ENCODE data around the gene GJB3.
A peak's percentile ranks its signal among the peaks of the same experiment; 100 is the strongest.
"Not testable (repeated sequence)": the region's sequence is repeated elsewhere in the genome, so short reads cannot be mapped to it uniquely, and the experiment has no call there.

GJB3 gene

GRCh38 chr1:34781071-34781843 is at the start of gene GJB3:
GJB3 (plus strand) TSS chr1:34781214; CDS start chr1:34784763, 3,549 bp downstream.
- DNase-seq = no peak

DNA sequence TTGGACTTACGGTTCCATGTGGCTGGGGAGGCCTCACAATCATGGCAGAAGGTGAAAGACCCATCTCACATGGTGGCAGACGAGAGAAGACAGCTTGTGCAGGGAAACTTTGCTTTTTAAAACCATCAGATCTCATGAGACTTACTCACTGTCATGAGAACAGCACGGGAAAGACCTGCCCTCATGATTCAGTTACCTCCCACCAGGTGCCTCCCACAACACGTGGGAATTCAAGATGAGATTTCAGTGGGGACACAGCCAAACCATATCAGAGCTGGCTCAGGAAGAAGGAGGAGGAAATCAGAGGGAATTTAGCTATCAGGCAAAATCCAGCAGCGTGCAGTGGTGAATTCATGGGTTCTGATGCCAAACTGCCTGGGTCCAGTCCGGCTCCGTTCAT is 48.2 kb upstream of the GJB3 start:
- DNase-seq = not testable (repeated sequence)

DNA sequence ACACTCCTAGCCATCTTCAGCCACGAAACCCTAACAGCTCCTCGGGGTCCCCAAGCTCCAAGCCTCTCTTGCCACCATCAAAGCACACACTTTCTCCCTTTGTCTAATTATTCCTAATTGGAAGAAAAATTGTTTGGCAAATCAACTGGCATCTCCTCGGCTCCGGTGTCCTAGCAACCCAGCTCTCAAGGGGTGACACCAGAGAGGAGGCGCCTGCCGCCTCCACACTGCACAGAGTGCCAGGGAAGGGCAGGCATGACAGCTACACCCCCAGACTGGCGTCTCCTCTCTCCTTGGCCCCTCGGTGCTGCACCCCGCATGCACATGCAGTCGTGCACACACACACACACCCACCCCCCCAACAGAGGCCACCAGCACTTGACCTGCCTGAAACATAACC is 44.3 kb upstream of the GJB3 start:
- DNase-seq = no peak

DNA sequence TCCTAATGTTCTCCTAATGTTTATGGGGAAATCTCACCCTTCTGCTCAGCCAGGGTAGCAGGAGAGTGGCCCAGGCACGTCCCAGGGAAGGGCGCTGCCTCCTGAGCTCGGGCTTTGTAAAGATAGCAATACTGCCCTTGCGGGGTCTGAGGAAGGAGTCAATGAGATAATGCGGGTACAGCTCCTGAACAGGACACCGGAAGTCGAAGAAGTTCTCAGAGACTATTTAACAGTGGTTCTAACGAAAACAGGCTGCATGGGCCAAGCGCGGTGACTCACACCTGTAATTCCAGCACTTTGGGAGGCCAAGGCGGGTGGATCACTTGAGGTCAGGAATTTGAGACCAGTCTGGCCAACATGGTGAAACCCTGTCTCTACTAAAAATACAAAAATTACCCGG is 43.8 kb upstream of the GJB3 start:
- not testable (repeated sequence) for DNase-seq

- no peak for DNase-seq
These were observed 41.4 kb upstream of the GJB3 start for GRCh38 chr1:34739613-34740012.

GRCh38 chr1:34740161-34740868 is 40.7 kb upstream of the GJB3 start:
- no peak for DNase-seq

- peak; percentile 61 to 76 (median 68) for DNase-seq
These were observed 38.2 kb upstream of the GJB3 start for GRCh38 chr1:34742667-34743270.

DNA sequence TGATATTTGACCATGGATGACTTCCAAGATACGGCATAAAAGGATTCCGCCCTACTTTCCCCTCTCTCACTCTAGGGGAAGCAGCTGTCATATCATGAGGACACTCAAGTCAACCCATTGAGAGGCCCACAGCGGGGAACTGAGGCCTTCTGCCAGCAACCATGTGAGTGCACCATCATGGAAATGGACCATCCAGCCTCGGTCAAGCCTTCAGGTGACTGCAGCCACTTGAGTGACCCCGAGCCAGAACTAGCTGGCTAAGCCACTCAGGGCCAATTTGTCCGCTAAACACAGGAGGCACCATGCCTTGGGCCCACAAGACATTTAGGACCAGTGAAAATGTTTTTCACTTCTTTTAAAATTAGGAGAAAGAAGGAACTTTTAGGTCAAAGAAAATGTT is 37.2 kb upstream of the GJB3 start:
- DNase-seq = no peak

DNA sequence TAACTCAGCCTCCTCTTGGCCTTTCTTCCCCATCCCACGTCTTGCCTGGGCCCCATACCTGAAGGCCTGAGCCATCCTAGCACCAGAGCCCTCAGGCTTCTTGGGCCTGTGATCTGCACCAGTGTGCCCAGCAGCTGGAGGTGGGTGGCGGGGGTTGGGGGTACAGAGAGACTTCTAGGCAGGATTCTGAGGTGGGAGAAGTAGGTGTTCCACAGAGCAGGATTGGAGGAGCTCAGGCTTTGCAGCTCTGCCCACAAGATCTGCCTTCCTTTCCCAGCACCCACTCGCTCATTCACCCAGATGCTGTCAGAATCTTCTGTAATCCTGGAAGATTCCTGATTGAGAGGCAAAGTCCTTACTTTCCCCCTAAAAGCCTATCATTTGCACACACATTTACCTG is 36.2 kb upstream of the GJB3 start:
- no peak for DNase-seq

DNA sequence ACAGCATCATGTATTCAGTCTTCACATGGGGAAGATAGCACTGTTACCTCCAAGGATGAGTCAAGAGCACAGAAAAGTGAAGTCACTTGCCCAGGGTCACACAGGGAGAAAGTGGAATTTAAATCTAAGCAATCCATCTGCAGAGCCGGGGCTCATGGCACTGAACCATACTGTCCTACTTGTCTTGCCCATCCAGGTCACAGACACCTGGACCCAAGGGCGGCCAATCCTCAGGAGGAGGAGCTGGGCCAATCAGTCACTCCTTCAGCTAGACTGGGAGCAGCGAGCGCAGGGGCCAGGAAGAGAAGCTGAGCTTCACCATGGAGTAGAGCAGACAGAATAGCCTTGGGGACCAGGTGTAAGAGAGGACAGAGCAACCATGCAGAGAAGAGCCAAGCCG is 35.3 kb upstream of the GJB3 start:
- no peak for DNase-seq

DNA sequence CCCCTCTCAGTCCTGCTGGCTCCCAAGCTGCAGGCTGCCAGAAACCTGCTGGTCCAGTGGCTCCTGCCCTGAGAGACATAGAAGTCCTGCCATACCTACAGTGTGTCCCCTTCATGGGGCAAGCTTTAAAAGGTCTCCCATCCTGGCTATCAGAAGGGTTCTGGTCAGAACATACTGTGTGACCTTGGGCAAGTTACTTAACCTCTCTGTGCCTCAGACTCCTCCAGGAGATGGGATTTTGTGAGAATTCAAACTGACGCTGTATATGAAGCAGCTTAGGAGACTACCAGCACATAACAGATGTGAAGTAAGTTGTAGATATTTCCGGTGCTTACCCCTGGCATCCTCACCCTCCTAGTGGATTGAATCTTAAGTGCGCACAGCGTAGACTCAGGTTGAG is 34.9 kb upstream of the GJB3 start:
- no peak for DNase-seq

DNA sequence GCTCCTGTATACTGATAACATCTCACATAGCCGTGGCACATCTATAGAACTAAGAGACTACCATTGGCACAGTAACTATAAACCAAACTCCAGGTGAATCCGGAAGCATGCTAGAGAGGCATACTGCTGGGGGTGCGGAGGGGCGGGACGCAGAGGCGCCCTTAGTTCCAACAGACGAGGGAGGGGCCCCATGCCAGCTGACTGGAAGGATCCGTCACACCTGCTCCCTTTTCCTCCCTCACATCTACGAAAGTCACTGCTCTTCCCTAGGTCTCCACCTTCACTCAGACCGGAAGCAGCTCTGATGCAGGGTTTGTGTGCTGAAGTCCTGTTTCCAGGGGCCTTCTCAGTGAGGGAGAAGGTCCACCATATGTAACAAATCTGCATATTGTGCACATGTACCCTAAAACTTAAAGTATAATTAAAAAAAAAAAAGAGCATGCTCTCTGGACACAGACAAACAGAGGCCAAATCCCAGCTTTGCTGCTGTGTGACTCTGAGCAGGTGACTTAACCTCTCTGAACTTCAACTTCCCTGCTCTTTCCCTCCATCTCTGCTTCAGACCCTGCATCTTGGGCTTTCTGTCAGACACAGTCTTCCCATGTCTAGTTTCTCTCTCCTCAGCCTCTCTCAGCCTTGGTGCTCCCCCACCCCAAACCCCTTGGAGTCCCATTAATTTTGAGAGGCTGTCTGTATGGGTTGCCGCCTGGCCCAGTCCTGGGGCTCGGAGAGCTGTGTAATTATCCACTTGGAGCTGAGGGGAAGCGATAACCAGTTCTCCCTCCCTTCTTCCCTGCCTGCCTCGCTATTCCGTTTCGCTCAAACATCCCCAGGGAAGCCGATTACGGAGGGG is 34.0 kb upstream of the GJB3 start:
- DNase-seq = no peak

- no peak for DNase-seq
These were observed 33.4 kb upstream of the GJB3 start for GRCh38 chr1:34747638-34747941.

DNA sequence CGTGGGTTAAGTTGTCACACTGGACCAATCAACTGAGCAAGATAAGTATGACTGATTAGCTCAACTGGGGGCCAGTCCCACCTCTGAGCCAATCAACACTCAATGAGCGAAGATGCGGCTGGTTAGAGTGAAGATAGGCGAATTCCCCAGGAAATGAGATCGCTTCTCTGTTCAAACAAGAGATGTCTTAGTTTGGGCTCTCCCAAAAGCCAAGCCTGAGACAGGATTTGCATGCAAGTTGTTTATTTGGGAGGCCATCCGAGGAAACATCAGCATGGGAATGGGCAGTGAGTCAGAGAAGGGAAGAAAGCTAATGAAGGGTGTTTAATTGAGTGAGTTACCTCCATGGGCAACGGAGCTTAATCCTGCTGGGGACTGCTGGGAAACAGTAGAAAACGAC is 31.0 kb upstream of the GJB3 start:
- no peak for DNase-seq

DNA sequence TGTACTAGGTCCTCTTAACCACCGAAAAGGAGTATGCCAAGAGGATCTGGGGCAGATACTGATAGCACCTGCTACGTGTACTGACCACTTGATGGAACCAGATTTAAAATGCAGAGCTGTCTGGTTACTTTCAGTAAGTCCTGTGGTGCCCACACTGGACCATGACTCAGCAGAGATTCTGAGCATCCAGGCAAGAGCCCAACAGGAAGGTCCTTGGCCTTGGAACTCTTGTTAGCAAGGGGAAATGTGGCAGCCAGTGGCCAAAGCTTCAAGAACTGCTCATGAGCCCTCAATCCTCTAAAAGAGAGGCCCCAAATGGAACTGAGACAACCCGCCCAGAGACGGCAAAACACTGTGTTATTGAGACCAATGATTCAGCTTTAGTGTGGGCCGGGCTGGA is 30.4 kb upstream of the GJB3 start:
- no peak for DNase-seq

DNA sequence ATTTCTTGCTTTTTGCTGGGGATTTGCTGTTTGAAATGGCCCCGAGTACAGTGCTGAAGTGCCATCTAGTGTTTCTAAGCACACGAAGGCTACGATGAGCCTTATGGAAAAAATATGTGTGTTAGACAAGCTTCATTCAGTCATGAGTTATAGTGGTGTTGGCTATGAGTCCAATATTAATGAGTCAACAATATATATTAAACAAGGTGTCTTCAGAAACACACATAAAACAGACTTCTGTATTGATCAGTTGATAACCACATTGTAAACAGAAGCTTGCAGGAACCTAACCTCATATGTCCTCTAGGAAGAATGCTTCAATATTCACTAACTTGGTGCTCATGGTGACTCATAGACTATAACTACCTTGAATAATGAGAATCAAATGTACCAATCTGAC is 27.9 kb upstream of the GJB3 start:
- no peak for DNase-seq

GRCh38 chr1:34754964-34755637 is 25.9 kb upstream of the GJB3 start, which contains the start of gene GJB5:
GJB5 (plus strand) TSS chr1:34755047; CDS start chr1:34757331, 2,284 bp downstream.
- DNase-seq = no peak

DNA sequence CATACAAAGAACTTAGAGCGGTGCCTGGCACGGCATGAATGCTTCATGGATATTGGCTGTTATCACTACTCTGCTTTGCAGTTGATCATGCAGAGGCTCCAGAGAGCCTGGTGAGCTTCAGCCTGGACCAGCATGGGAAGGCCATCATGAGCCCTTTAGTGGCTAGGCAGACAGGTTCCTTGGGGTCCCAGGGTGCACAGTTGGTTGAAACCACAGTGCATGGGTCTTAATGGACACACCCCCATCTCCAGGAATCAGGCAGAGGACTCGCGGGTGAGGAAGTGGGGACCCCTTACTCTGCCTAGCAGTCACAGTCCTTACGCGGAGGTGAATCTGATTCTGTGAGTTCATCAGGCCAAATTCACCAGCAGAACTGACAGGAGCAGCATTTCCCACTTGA is 25.1 kb upstream of the GJB3 start:
- DNase-seq = no peak

- no peak for DNase-seq
These were observed 23.6 kb upstream of the GJB3 start for GRCh38 chr1:34757386-34757785.

DNA sequence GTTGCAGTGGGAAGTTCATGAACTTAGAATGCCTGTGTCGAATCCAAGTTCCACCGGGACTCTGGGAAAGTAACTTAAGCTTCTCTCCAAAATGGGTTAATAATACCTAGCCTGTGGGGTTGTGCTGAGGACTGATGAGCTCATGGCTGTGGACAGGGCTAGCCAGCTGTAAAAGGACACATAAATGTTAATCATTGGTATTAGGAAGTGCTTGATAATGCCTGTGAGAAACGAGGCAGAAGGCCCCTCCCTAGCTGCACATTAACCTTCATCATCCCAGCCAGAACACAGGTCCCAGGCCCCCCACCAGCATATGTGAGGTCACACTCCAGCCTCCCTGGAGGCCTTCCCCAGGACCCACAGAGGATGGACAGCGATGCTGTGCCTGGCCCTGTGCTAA is 22.3 kb upstream of the GJB3 start:
- no peak for DNase-seq

- DNase-seq = no peak
These were observed 21.3 kb upstream of the GJB3 start, which contains the start of gene GJB4 for GRCh38 chr1:34759503-34760357. GJB4 (plus strand) TSS chr1:34759740; CDS start chr1:34761255, 1,515 bp downstream.

Data from activated CD4-positive, CD25-positive, alpha-beta regulatory T cell (primary cell).